H9 (cell line): ENCODE results near the gene CES1. TPM values are rescaled to one million over a fixed set of nuclear protein-coding genes. Genes with fewer than 3 reads are reported as not detected.

Experiments
- DNase-seq: peaks from one replicate; pipeline ENCODE4 v3.0.0-alpha.2; 2017
- H2AFZ ChIP-seq: one replicate; pipeline ENCODE4 v1.6.1; 2013; ENCODE audit warnings: mild to moderate bottlenecking, low read length, control low read depth, moderate library complexity
- H2AK5ac ChIP-seq: 2 replicates; pipeline ENCODE4 v1.6.1; 2013; ENCODE audit warnings: low read length, control low read depth, mixed read lengths; ENCODE audit not compliant: insufficient read length
- H2BK120ac ChIP-seq: one replicate; pipeline ENCODE4 v1.6.1; 2013; ENCODE audit warnings: low read depth, mild to moderate bottlenecking, low read length, control low read depth, inconsistent platforms; ENCODE audit not compliant: poor library complexity, severe bottlenecking
- H2BK12ac ChIP-seq: 2 replicates; pipeline ENCODE4 v1.6.1; 2013; ENCODE audit warnings: low read length, control low read depth, mixed read lengths, low read depth; ENCODE audit not compliant: insufficient read length
- H2BK15ac ChIP-seq: 2 replicates; pipeline ENCODE4 v1.6.1; 2013; ENCODE audit warnings: low read depth, low read length, control low read depth
- H2BK20ac ChIP-seq: one replicate; pipeline ENCODE4 v1.6.1; 2013; ENCODE audit warnings: low read depth, mild to moderate bottlenecking, low read length, control low read depth, inconsistent platforms; ENCODE audit not compliant: poor library complexity, severe bottlenecking
- H2BK5ac ChIP-seq: 2 replicates; pipeline ENCODE4 v1.6.1; 2013; ENCODE audit warnings: low read length, control low read depth, mixed read lengths; ENCODE audit not compliant: insufficient read length
- H3K14ac ChIP-seq: 2 replicates; pipeline ENCODE4 v1.6.1; 2013; ENCODE audit warnings: low read length, control low read depth; ENCODE audit not compliant: insufficient read depth
- H3K18ac ChIP-seq: 2 replicates; pipeline ENCODE4 v1.6.1; 2013; ENCODE audit warnings: low read depth, mild to moderate bottlenecking, mixed read lengths, low read length, control low read depth; ENCODE audit not compliant: insufficient read length
- H3K23ac ChIP-seq: 2 replicates; pipeline ENCODE4 v1.6.1; 2013; ENCODE audit warnings: low read length, control low read depth, mixed read lengths, low read depth; ENCODE audit not compliant: insufficient read length
- H3K23me2 ChIP-seq: 2 replicates; pipeline ENCODE4 v1.6.1; 2013; ENCODE audit warnings: low read depth, mild to moderate bottlenecking, mixed read lengths, low read length, control low read depth; ENCODE audit not compliant: insufficient read length, poor library complexity, severe bottlenecking
- H3K27ac ChIP-seq: 2 replicates; pipeline ENCODE4 v1.5.1; 2013; ENCODE audit warnings: low read length, control low read depth, mixed read lengths, low read depth; ENCODE audit not compliant: insufficient read length
- H3K27me3 ChIP-seq: 2 replicates; pipeline ENCODE4 v1.6.1; 2013; ENCODE audit warnings: low read length, control low read depth, inconsistent platforms; ENCODE audit not compliant: insufficient read depth
- H3K4ac ChIP-seq: 2 replicates; pipeline ENCODE4 v1.6.1; 2013; ENCODE audit warnings: low read depth, mild to moderate bottlenecking, control low read depth, inconsistent platforms, low read length, moderate library complexity
- H3K4me1 ChIP-seq: 2 replicates; pipeline ENCODE4 v1.6.1; 2013; ENCODE audit warnings: low read length, control low read depth, inconsistent platforms; ENCODE audit not compliant: insufficient read depth
- H3K4me2 ChIP-seq: 2 replicates; pipeline ENCODE4 v1.6.1; 2013; ENCODE audit warnings: low read length, control low read depth, mixed read lengths; ENCODE audit not compliant: insufficient read length, insufficient read depth
- H3K56ac ChIP-seq: 2 replicates; pipeline ENCODE4 v1.6.1; 2013; ENCODE audit warnings: low read depth, mild to moderate bottlenecking, mixed read lengths, low read length, control low read depth; ENCODE audit not compliant: insufficient read length
- H3K79me1 ChIP-seq: 2 replicates; pipeline ENCODE4 v1.6.1; 2013; ENCODE audit warnings: low read depth, mild to moderate bottlenecking, moderate library complexity, low read length, control low read depth, inconsistent platforms; ENCODE audit not compliant: insufficient read depth, poor library complexity, severe bottlenecking
- H3K79me2 ChIP-seq: 2 replicates; pipeline ENCODE4 v1.6.1; 2013; ENCODE audit warnings: low read length, control low read depth, inconsistent platforms; ENCODE audit not compliant: insufficient read depth
- H3K9ac ChIP-seq: 2 replicates; pipeline ENCODE4 v1.6.1; 2013; ENCODE audit warnings: low read length, control low read depth, mixed read lengths; ENCODE audit not compliant: insufficient read length; ENCODE audit errors: extremely low read depth
- H3K9me3 ChIP-seq: one replicate; pipeline ENCODE4 v1.6.1; 2013; ENCODE audit warnings: low read depth, low read length, inconsistent platforms; ENCODE audit not compliant: control insufficient read depth
- H3T11ph ChIP-seq: one replicate; pipeline ENCODE4 v1.6.1; 2013; ENCODE audit warnings: mild to moderate bottlenecking, low read length, control low read depth, inconsistent platforms
- H4K20me1 ChIP-seq: one replicate; pipeline ENCODE4 v1.6.1; 2013; ENCODE audit not compliant: control insufficient read depth, insufficient read length, insufficient read depth
- H4K5ac ChIP-seq: 2 replicates; pipeline ENCODE4 v1.6.1; 2013; ENCODE audit warnings: low read depth, mild to moderate bottlenecking, mixed read lengths, low read length, control low read depth; ENCODE audit not compliant: insufficient read length
- H4K8ac ChIP-seq: replicated peaks from 2 replicates; pipeline ENCODE4 v1.6.1; 2013; ENCODE audit warnings: low read length, control low read depth, mixed read lengths, low read depth; ENCODE audit not compliant: insufficient read length
- H4K91ac ChIP-seq: 2 replicates; pipeline ENCODE4 v1.6.1; 2013; ENCODE audit warnings: low read depth, mild to moderate bottlenecking, moderate library complexity, mixed read lengths, low read length, control low read depth; ENCODE audit not compliant: insufficient read length
- H3K27ac Mint-ChIP-seq, 3 experiments: 2 replicates in 2 of 3; 3 replicates in 1 of 3; pipeline ENCODE4 v1.8.0; 2020 to 2021; ENCODE audit warnings: mixed read lengths in 3 of 3, mild to moderate bottlenecking in 1 of 3, moderate library complexity in 1 of 3
- H3K27me3 Mint-ChIP-seq: 2 replicates; pipeline ENCODE4 v1.8.0; 2021; ENCODE audit warnings: low read depth, mild to moderate bottlenecking, moderate library complexity, mixed read lengths
- H3K36me3 Mint-ChIP-seq, 3 experiments: 2 replicates in 2 of 3; 3 replicates in 1 of 3; pipeline ENCODE4 v1.8.0; 2020 to 2021; ENCODE audit warnings: low read depth in 3 of 3, mixed read lengths in 3 of 3; ENCODE audit not compliant: insufficient read depth in 1 of 3
- H3K4me1 Mint-ChIP-seq, 2 experiments: 2 replicates each; pipeline ENCODE4 v1.8.0; 2020; ENCODE audit warnings: mixed read lengths in 2 of 2
- H3K4me3 Mint-ChIP-seq, 2 experiments: 2 replicates in 1 of 2; 3 replicates in 1 of 2; pipeline ENCODE4 v1.8.0; 2020 to 2021; ENCODE audit warnings: mild to moderate bottlenecking in 2 of 2, mixed read lengths in 2 of 2, moderate library complexity in 1 of 2
- H3K9me3 Mint-ChIP-seq, 2 experiments: 2 replicates in 1 of 2; 3 replicates in 1 of 2; pipeline ENCODE4 v1.8.0; 2020; ENCODE audit warnings: mild to moderate bottlenecking in 2 of 2, mixed read lengths in 2 of 2, moderate library complexity in 1 of 2
- whole genome bisulfite sequencing: extraction: QIAGEN DNeasy Blood & Tissue Kit; methylation state at CpG from one replicate; pipeline ENCODE4 v1.1.7; 2013; ENCODE audit warnings: missing lambda C conversion rate, low lambda C conversion rate, mixed read lengths; ENCODE audit not compliant: insufficient read length; ENCODE audit errors: extremely low coverage; 5-methylcytosine and 5-hydroxymethylcytosine counted together
- total RNA-seq: library from RNA; stranded (reverse); gene quantifications from 2 replicates; pipeline ENCODE4 v1.2.1, GENCODE V29; 2021
- TF ChIP-seq, protein P1 (sequence below): fragments of 200-600 bp; sonication (generic); conservative IDR thresholded peaks from 3 replicates; pipeline ENCODE4 v1.8.0; 2021; ENCODE audit warnings: antibody characterized with exemption, mild to moderate bottlenecking

CES1 gene
- total RNA-seq, 1 experiment from 2014 or later: not detected

DNA sequence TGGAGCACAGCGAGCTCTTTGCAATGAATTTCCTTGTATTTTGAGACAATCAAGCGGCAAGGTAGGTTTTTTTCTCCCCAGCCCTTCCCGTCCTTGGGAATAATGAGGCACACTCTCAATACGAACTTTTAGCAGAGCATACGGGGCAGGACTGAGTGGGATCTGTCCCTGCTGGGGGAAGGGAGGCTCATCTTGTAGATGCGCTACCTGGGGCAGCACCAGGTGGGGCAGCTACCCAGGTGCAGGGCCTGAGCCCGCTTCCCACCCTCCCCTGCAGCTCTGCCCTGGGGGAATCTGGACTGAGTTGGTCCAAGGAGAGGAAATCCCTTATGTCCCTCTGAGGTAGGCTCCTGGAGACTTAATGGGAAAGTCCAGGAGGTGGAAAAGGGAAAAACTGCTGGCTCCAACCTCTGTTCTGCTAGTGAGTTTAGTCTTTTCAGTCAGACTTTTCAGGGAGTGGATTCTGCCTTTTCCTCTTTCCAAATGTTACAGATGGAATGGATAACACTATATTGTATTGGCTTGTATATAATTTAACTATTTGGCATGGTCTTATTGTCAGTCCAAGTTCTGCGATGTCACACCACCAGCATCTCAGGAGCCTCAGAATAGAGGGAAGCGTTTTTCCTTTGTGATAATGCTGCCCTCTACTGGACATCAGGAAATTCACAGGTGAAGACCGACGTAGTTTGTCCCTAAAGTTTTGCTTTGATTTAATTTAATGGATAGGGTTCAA lies 9.6 kb upstream of the CES1 start:
- no peak overlapping the region for H2BK15ac ChIP-seq
- no peak overlapping the region for H3K4me3 Mint-ChIP-seq
- DNase-seq: no peak
- H3K27ac Mint-ChIP-seq: peak overlapping the region in 1 of 3 experiments; percentile 8; a peak in 1 of 7 replicates
- no peaks in the 10 kb centered on the region for H3K27me3 ChIP-seq
- WGBS: no CpG with 5 or more reads among the region's 11 CpGs
- H3T11ph ChIP-seq: no peak overlapping the region
- no peak overlapping the region for H3K56ac ChIP-seq
- H3K36me3 Mint-ChIP-seq: no peaks in the 10 kb centered on the region
- H4K91ac ChIP-seq: no peak overlapping the region
- no peaks in the 10 kb centered on the region for H3K9me3 ChIP-seq
- H2BK120ac ChIP-seq: no peak overlapping the region
- H3K9ac ChIP-seq: no peak overlapping the region
- no peak overlapping the region for H3K14ac ChIP-seq
- H2AK5ac ChIP-seq: no peak overlapping the region
- H3K23me2 ChIP-seq: no peaks in the 10 kb centered on the region
- H4K20me1 ChIP-seq: no peaks in the 10 kb centered on the region
- H3K23ac ChIP-seq: no peak overlapping the region
- no peak overlapping the region for H2AFZ ChIP-seq
- no peak overlapping the region for H3K4ac ChIP-seq
- H3K9me3 Mint-ChIP-seq: no peaks in the 10 kb centered on the region
- H4K5ac ChIP-seq: no peak overlapping the region
- H2BK5ac ChIP-seq: no peak overlapping the region
- H2BK20ac ChIP-seq: no peak overlapping the region
- no peak overlapping the region for H3K18ac ChIP-seq
- no peak overlapping the region for H3K4me2 ChIP-seq
- H3K27ac ChIP-seq: no peak overlapping the region
- TF ChIP-seq, protein P1, sequence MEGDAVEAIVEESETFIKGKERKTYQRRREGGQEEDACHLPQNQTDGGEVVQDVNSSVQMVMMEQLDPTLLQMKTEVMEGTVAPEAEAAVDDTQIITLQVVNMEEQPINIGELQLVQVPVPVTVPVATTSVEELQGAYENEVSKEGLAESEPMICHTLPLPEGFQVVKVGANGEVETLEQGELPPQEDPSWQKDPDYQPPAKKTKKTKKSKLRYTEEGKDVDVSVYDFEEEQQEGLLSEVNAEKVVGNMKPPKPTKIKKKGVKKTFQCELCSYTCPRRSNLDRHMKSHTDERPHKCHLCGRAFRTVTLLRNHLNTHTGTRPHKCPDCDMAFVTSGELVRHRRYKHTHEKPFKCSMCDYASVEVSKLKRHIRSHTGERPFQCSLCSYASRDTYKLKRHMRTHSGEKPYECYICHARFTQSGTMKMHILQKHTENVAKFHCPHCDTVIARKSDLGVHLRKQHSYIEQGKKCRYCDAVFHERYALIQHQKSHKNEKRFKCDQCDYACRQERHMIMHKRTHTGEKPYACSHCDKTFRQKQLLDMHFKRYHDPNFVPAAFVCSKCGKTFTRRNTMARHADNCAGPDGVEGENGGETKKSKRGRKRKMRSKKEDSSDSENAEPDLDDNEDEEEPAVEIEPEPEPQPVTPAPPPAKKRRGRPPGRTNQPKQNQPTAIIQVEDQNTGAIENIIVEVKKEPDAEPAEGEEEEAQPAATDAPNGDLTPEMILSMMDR: peak; percentile 82
- no peak overlapping the region for H4K8ac ChIP-seq
- no peaks in the 10 kb centered on the region for H3K79me2 ChIP-seq
- H3K4me1 Mint-ChIP-seq: peaks cover 0 to 6% of the 10 kb centered on the region in 2 experiments; a peak in 3 of 4 replicates
- peaks cover 14% of the 10 kb centered on the region for H3K27me3 Mint-ChIP-seq
- no peaks in the 10 kb centered on the region for H3K4me1 ChIP-seq
- no peak overlapping the region for H2BK12ac ChIP-seq
- H3K79me1 ChIP-seq: no peaks in the 10 kb centered on the region
